Small intestine (tissue), 7 donors: ENCODE measurements around the gene SLC7A7. TPM values are rescaled to one million over a fixed set of nuclear protein-coding genes. Genes with fewer than 3 reads are reported as not detected.
"Not testable (repeated sequence)": the region's sequence is repeated elsewhere in the genome, so short reads cannot be mapped to it uniquely, and the experiment has no call there.

ENCODE experiments used
- DNase-seq, 2 donors: peaks; one replicate each; pipeline versions ENCODE4 v3.0.0 to v3.0.0-alpha.2; 2013
- FAIRE-seq: peaks from 2 replicates; lab custom pipeline; 2012; peaks lifted over from hg19 to GRCh38; lab: Jason Lieb, UNC
- H3K27ac ChIP-seq, 3 donors: one replicate each; pipeline ENCODE4 v1.5.1; 2013; ENCODE audit warnings: low read length in 2 of 3, mild to moderate bottlenecking in 2 of 3, control low read depth in 1 of 3, inconsistent platforms in 1 of 3, low read depth in 1 of 3, moderate library complexity in 1 of 3
- H3K27me3 ChIP-seq, 3 donors: one replicate each; pipeline ENCODE4 v1.6.1; 2013; ENCODE audit warnings: low read length in 3 of 3, inconsistent platforms in 1 of 3; ENCODE audit not compliant: control insufficient read depth in 3 of 3, insufficient read depth in 3 of 3
- H3K36me3 ChIP-seq, 3 donors: one replicate each; pipeline ENCODE4 v1.6.1; 2013; ENCODE audit warnings: low read length in 3 of 3, inconsistent platforms in 1 of 3, low read depth in 1 of 3, mild to moderate bottlenecking in 1 of 3, moderate library complexity in 1 of 3; ENCODE audit not compliant: control insufficient read depth in 3 of 3, insufficient read depth in 2 of 3
- H3K4me1 ChIP-seq, 3 donors: one replicate each; pipeline ENCODE4 v1.6.1; 2013; ENCODE audit warnings: low read length in 2 of 3, inconsistent platforms in 1 of 3, low read depth in 1 of 3, mild to moderate bottlenecking in 1 of 3, moderate library complexity in 1 of 3; ENCODE audit not compliant: control insufficient read depth in 3 of 3, insufficient read depth in 2 of 3
- H3K4me3 ChIP-seq, 3 donors: one replicate each; pipeline ENCODE4 v1.5.1; 2013; ENCODE audit warnings: low read length in 3 of 3, control low read depth in 1 of 3, inconsistent platforms in 1 of 3, low read depth in 1 of 3, mild to moderate bottlenecking in 1 of 3, moderate library complexity in 1 of 3
- H3K9me3 ChIP-seq, 2 donors: one replicate each; pipeline ENCODE4 v1.6.1; 2013; ENCODE audit warnings: low read depth in 1 of 2, low read length in 1 of 2; ENCODE audit not compliant: control insufficient read depth in 2 of 2, insufficient read depth in 1 of 2
- WGBS, 3 donors: extraction: QIAGEN DNeasy Blood & Tissue Kit; methylation state at CpG; one replicate each; pipeline ENCODE4 v1.1.7; 2013; 5-methylcytosine and 5-hydroxymethylcytosine counted together
- polyA plus RNA-seq, 4 donors: library from polyadenylated mRNA; stranded (reverse) in 3 of 4; unstranded in 1 of 4; fragments of 200-250 nt in 3 of 4; fragments of 120-200 nt in 1 of 4; gene quantifications; one replicate each; pipeline versions ENCODE4 v1.2.1 to v1.2.3, GENCODE V29; 2013
- donor health status: healthy with polysubstance abuse.
- donor health status: control.
- donor health status: control.
- donor health status: Bipolar disorder and iron deficiency.
- donor health status: healthy.

Gene SLC7A7
- polyA plus RNA-seq, 4 donors = 52.9 to 697 (median 287) TPM

GRCh38 chr14:22753586-22753985 is 61.6 kb downstream of the SLC7A7 start:
- Histone ChIP-seq H3K36me3 (no peaks in the 10 kb centered on the region), H3K4me3 (no peak overlapping the region), H3K27ac (no peak overlapping the region), H3K4me1 (no peaks in the 10 kb centered on the region), H3K27me3 (no peaks in the 10 kb centered on the region), H3K9me3 (no peaks in the 10 kb centered on the region)
- DNase-seq = no peak
- 70 to 75% (median 71%) methylated on average over 6 of the region's 6 CpGs for WGBS, 3 donors
- FAIRE-seq = no peak

DNA sequence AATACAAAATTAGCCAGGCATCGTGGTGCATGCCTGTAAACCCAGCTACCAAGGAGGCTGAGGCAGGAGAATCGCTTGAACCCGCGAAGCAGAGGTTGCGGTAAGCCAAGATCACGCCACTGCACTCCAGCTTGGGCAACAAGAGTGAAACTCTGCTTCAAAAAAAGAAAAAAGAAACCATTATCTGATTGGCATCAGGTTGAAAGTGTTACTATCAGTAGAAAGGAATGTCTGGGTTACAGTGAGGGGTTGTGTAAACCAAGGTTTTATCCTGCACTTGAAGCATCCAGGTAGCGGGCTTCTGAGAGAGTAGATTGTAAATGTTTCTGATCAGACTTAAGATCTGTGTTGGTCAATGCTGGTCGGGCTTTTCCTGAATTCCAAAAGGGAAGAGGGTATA is 62.8 kb downstream of the SLC7A7 start:
- FAIRE-seq = no peak
- H3K4me3 ChIP-seq = no peak overlapping the region
- H3K36me3 ChIP-seq = no peaks in the 10 kb centered on the region
- no peaks in the 10 kb centered on the region for H3K9me3 ChIP-seq
- H3K27me3 ChIP-seq = no peaks in the 10 kb centered on the region
- H3K4me1 ChIP-seq = no peaks in the 10 kb centered on the region
- no peak for DNase-seq
- H3K27ac ChIP-seq = no peak overlapping the region
- 37 to 62% (median 37%) methylated on average over 8 of the region's 8 CpGs for WGBS, 3 donors

- no peaks in the 10 kb centered on the region for H3K27me3 ChIP-seq
- H3K9me3 ChIP-seq = no peaks in the 10 kb centered on the region
- DNase-seq = no peak
- H3K27ac ChIP-seq = no peak overlapping the region
- no peak for FAIRE-seq
- no peaks in the 10 kb centered on the region for H3K4me1 ChIP-seq
- H3K36me3 ChIP-seq = no peaks in the 10 kb centered on the region
- no peak overlapping the region for H3K4me3 ChIP-seq
- WGBS, 3 donors = 31 to 36% (median 33%) methylated on average over 4 of the region's 4 CpGs
Measured at GRCh38 chr14:22748631-22749068, 66.6 kb downstream of the SLC7A7 start.

DNA sequence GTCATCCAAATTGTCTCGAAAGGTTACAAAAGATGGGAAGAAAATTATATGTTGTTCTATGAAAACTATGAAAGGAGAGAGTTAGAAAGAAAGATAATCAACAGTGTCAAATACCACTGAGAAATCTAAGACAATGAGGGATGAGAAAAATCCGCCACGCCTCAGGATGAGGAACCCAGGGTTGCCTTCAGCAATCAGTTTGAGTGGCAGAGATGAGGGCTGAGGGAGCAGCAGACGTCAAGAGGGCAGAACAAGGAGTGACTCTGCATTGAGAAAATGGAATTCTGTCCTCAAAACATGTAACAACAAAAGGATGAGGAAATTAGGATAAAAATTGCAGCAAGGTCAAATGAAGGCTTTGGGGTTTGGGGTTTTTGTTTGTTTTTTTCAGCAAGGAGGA is 67.0 kb downstream of the SLC7A7 start:
- H3K27me3 ChIP-seq = no peaks in the 10 kb centered on the region
- H3K36me3 ChIP-seq = no peaks in the 10 kb centered on the region
- FAIRE-seq (no peak), DNase-seq (no peak)
- H3K9me3 ChIP-seq = no peaks in the 10 kb centered on the region
- H3K27ac ChIP-seq = no peak overlapping the region
- WGBS, 3 donors = 77 to 79% (median 79%) methylated on average over 4 of the region's 4 CpGs
- no peak overlapping the region for H3K4me3 ChIP-seq
- no peaks in the 10 kb centered on the region for H3K4me1 ChIP-seq

- H3K36me3 ChIP-seq = no peaks in the 10 kb centered on the region
- no peaks in the 10 kb centered on the region for H3K27me3 ChIP-seq
- FAIRE-seq = no peak
- no peaks in the 10 kb centered on the region for H3K4me1 ChIP-seq
- WGBS, 3 donors = 67 to 83% (median 75%) methylated on average over 4 of the region's 4 CpGs
- no peak overlapping the region for H3K4me3 ChIP-seq
- no peaks in the 10 kb centered on the region for H3K9me3 ChIP-seq
- no peak for DNase-seq
- no peak overlapping the region for H3K27ac ChIP-seq
Measured at GRCh38 chr14:22747769-22748168, 67.5 kb downstream of the SLC7A7 start.

GRCh38 chr14:22740020-22740419 is 75.2 kb downstream of the SLC7A7 start:
- DNase-seq (no peak), FAIRE-seq (no peak)
- 85 to 90% (median 86%) methylated on average over 3 of the region's 3 CpGs for WGBS, 3 donors

GRCh38 chr14:22739423-22739822 is 75.8 kb downstream of the SLC7A7 start:
- Histone ChIP-seq H3K27me3 (no peaks in the 10 kb centered on the region), H3K9me3 (no peaks in the 10 kb centered on the region), H3K36me3 (no peaks in the 10 kb centered on the region), H3K27ac (no peak overlapping the region), H3K4me3 (no peak overlapping the region), H3K4me1 (no peaks in the 10 kb centered on the region)
- WGBS, 3 donors = 60 to 67% (median 65%) methylated on average over 1 of the region's 1 CpG
- no peak for DNase-seq
- no peak for FAIRE-seq

More at GRCh38 chr14:22740020-22740419, 75.2 kb downstream of the SLC7A7 start:
- H3K27ac ChIP-seq = no peak overlapping the region
- H3K36me3 ChIP-seq = no peaks in the 10 kb centered on the region
- H3K4me3 ChIP-seq = no peak overlapping the region
- H3K27me3 ChIP-seq = no peaks in the 10 kb centered on the region
- no peaks in the 10 kb centered on the region for H3K4me1 ChIP-seq
- no peaks in the 10 kb centered on the region for H3K9me3 ChIP-seq

DNA sequence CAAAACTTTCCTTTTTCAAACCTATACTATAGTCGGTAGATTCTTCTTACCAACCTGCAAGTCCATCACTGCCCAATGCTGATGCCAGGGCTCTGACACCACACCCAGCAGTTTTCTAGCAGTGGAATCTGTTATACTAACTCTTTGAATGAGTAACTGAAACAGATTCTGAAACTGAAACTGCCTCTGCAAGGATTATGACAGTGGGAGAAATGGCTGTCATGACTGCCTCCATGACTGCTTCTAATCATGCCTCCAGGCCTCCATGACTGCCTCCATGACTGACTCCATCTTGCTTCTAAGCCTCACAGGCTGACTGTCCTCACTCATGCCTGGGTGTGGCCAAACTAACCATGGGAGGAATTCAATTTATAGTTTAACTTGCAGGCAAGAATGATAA is 78.2 kb downstream of the SLC7A7 start:
- WGBS, 3 donors = 44 to 83% (median 67%) methylated on average over 1 of the region's 1 CpG
- no peak for FAIRE-seq

DNA sequence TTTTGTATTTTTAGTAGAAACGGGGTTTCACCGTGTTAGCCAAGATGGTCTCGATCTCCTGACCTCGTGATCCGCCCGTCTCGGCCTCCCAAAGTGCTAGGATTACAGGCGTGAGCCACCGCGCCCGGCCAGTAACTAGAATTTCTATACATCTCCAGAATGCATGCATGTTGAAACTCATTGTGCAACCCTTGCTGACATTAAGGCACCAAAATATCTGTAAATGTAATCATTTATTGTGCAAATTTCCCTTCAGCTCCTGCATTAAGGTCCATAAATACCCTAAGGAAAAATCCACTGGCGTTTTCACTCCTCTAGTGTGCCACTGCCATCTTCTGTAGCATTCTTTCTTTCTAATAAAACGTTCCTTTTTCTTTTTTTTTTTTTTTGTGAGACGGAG is 78.9 kb downstream of the SLC7A7 start:
- H3K4me1 ChIP-seq, H3K27ac ChIP-seq, DNase-seq, H3K27me3 ChIP-seq, H3K9me3 ChIP-seq, FAIRE-seq, H3K36me3 ChIP-seq, H3K4me3 ChIP-seq: not testable (repeated sequence)
- WGBS, 3 donors = 91 to 96% (median 93%) methylated on average over 8 to 12 of the region's 14 CpGs

More for the DNA sequence above, 78.2 kb downstream of the SLC7A7 start:
- H3K27me3 ChIP-seq = no peaks in the 10 kb centered on the region
- peak; percentile 10 to 34 for DNase-seq
- no peak overlapping the region for H3K27ac ChIP-seq
- H3K9me3 ChIP-seq = no peaks in the 10 kb centered on the region
- no peaks in the 10 kb centered on the region for H3K4me1 ChIP-seq
- no peak overlapping the region for H3K4me3 ChIP-seq
- no peaks in the 10 kb centered on the region for H3K36me3 ChIP-seq
